Kidney capillary endothelial cell (primary cell): Measurements from ENCODE around the gene PHKB.

ENCODE experiments used
- DNase-seq: peaks from one replicate; pipeline ENCODE4 v3.0.0-alpha.2; 2018; ENCODE audit warnings: low spot score

The PHKB gene

DNA sequence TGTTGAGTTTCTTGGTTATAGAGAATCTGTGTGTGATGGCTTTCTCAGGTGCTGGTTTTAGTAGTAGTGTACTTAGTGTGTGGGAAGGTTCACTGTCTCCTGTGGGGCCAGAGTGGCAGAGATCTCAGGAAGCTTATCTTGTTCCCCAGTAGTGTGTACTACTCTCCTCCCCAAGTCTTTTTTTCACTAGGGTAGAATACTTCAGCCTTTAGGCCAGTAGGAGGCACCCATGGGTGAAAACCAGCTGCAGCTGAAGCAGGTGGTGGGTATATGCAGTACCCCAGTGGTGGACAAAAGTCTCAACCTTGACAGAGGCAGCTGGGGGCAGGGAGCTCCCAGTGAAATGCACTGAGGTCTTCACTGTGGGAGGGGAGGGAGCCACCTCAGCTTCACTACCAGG lies 109.9 kb downstream of the PHKB start:
- DNase-seq, result no peak

DNA sequence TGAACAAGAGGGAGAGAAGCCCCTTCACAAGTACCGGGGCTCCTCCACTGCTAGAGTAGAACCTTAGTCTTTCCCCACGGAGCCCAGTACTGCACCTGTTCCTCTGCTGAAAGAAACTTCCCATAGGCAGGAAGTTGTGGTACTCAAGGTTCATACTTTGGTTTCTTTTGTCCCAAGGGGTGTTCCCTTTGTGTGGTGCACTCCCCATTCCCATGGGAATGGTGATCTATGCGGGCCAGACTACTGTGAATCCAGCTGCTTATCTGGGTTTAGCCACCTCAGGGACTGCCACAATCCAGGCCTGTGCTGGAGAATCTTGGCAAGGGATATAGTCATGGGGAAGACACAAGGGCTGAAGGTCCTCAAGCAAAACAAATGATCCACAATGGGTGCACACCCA lies 110.6 kb downstream of the PHKB start:
- DNase-seq, result no peak

DNA sequence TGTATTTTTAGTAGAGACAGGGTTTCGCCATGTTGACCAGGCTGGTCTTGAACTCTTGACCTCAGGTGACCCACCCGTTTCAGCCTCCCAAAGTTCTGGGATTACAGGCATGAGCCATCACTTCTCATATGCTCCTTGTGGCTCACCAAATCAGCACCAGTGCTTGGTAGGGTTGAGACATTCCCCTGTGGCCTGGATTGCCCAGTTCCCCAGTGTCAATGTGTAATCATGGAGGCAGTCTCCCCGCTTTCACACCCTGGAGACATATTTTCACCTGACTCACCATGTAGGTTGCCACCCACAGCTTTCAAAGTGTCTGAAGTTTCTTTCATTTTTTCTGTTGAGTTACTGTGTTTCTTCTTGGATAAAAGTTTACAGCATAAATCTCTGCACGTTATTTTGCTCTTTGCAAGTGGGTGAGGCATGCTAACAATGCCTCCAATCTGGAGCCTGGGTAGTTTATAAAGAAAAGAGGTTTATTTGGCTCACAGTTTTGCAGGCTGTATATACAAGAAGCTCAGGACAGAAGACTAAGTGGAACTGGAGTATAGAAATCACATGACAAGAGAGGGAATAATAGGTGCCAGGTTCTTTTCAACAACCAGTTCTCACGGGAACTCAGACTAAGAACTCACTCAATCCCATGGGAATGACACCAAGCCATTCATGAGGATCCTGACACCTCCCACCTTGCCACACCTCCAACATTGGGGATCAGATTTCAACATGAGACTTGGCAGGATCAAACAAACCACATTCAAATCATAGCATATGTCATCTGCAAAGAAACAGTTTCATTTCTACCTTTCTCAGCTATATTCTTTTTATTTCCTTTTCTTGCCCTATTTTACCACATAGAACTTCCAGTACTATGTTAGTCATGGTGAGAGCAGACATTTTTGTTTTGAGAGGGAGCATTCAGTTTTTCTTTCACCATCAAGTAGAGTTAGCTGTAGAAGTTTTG lies 113.2 kb downstream of the PHKB start:
- DNase-seq, result no peak

DNA sequence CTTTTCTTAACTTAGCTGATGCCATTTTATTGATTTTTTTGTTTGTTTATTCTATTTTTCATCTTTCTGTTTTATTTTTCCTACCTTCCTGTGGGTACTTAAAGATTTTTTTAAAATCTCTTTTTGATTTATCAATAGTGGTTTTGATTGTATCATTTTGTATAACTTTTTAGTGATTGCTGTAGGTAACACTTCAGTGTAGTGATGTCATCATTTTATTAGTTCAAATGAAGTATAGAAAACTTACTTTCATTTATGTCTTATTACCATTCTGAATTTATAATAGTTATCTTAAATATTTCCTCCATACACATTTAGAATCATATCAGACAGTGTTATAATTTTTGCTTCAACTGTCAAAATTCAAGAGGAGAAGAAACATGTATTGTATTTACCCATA lies 115.9 kb downstream of the PHKB start:
- DNase-seq, result no peak

DNA sequence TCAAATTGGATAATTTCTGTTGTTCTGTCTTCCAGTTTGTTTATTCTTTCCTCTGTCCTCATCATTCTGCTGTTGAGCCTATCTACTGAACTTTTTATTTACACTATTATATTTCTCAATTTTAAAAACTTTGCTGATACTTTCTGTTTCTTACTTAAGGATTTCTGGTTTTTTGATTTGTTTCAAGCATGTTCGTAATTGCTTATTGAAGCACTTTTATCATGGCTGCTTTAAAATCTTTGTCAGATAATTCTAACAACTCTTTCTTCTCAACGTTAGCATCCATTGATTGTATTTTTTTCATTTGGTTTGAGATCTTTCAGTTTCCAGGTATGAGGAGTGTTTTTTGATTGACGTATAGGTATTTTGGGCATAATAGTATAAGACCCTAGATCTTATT lies 116.9 kb downstream of the PHKB start:
- DNase-seq, result no peak

DNA sequence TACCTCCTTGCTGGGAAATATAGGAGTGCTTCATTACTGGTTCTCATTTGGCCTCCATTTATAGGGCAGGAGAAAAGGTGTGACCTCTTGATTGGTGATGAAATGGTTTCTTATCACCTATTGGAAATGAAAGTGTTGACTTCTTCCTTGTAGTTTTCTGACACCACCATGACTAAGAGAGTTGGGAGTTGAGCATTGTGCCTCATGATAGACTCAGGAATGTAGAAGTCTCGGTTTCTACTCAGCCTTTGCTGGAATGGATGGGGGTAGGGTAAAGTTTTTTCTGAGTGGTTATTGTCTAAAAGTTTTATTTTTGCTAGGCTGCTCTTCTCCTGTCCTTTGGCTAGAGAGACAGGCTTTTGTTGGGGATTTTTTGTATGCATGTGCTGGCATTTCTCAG lies 117.4 kb downstream of the PHKB start:
- DNase-seq, result no peak

DNA sequence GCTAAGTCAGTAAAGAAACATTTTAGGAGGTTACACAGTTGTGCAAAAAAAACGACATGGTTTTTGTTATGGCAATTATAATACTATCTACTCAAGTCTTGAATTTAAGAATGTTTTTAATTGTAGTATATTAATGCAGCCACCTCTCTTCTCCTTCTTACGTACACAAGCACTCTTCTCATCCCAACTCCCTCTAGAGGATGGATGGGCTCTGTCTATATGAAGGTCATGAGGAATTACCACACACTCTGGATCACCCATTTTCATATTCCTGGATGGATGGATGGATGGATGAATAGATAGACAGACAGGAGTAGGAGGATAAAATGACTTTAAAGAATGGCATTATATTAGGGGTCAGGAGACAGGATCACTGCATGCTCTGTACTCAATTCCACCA lies 120.0 kb downstream of the PHKB start:
- DNase-seq, result no peak

DNA sequence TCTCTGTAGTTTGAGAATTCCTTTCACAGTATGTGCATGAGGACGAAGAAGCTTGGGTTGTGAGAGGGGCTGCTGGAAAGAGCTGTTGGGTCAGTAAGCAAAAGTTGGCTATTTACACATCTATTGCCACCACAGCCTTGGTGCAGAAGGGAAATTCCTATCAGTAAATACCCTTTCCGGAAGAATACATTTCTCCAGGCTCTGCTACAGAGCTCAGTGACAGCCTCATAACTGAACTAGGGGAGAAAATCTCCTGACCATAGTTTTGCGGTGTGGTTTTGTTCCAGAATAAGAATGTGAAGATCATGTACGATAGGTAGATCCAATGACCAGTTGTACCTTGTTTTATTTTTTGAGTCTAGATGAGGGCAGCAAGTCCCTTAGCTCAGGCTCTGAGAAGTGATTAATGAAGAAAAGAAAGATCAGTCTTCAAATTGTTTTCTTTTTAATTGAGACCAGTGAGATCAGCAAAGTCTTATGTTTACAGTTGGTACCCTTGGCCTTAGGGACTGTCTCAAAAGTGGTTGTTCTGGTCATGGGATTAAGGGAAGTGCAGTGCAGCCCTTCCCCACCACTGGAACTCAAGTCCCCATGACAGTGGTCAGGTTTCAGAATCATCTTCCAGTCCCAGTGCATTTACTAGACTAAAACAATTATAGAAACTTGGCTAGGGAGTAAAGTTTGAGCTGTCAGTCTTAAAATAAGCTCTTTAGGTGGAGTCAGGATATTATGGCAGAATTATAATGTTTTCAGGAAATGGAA lies 123.5 kb downstream of the PHKB start:
- no peak for DNase-seq

DNA sequence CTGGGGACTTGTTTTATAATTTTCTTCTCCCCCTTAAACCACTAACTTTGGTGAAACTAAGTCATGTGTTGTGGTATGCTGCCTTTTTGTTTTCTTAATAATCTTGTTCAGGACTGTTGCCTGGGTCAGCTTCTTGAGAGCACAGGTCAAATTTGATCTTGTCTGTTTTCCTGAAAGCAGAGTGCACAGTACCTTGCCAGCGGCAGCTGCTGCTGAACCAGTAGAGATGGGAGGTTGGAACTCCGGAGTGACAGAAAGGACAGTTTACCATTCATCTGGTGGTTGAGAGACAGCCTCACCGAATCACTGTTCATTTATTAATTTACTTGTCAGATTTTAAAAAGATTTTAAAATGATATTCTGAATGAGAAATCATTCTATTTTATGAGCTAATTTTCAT lies 125.0 kb downstream of the PHKB start:
- DNase-seq, result no peak

DNA sequence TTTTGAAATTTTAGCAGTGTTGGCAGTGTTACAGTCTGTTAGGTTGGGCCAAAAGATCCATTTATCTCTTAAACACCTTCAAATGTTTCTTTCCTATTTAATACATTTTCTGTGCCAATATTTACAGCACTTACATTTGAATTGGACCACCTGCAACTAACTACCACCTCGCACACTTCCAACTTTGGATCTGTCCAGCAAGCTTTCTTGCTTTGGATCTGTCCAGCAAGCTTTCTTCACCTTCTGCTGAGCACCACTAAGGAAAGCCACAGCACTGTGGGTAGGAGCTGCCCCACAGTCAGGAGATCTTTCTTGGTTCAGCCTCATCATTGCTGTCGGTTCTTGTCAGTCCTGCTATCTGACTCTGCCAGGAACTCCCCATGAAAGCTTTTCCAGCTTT lies 129.3 kb downstream of the PHKB start:
- no peak for DNase-seq

DNA sequence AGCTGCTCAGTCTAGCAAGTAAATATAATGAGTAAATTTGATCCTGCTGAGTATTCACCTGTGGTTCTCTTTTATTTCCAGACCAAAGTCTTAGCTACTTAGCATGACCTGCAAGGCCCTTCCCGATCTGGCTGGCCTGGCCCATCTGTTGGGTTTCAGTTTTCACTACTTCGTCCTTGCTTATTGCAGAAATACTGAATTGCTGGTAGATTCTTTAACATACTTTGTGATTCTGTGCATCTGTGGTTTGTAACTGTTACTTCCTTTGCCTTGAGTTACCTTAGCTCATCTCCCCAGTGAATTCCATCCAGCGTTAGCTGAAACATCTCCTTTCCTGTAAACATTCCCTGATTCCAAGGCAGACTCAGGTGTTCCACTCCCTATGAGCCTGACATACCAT lies 131.1 kb downstream of the PHKB start:
- no peak for DNase-seq

DNA sequence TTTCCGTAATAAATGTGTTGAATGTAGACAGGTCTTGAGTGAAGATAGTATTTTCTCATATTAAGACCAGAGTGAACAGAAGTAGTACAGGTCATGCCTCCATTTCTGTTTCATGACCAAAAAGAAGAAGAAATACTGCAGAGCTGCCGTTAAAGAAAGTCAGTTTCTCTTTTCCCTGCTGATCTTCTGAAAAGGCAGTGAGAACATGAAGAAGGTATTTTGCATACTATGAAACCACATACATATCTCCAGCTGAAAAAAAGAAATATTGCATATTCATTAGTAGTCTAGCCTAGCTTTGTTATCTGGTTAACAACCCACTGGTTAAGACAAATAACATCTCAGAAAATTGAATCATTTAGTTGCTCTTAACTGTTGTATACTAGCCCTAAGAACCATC lies 138.4 kb downstream of the PHKB start:
- no peak for DNase-seq

DNA sequence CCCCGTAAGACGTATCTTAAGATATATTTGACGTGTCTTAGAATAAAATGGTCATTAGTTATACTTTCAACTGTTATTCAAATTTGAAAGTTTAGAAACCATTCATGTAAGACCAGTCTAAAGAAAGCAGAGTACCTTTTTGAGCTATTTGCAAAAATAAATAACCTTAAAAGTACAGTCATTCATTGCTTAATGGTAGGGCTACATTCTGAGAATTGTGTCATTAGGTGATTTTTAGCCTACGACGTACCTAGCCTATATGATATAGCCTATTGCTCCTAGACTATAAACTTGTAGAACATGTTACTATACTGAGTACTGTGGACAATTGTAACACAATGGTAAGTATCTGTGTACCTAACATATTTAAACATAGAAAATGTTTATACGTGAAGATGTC lies 139.2 kb downstream of the PHKB start:
- DNase-seq, result no peak

DNA sequence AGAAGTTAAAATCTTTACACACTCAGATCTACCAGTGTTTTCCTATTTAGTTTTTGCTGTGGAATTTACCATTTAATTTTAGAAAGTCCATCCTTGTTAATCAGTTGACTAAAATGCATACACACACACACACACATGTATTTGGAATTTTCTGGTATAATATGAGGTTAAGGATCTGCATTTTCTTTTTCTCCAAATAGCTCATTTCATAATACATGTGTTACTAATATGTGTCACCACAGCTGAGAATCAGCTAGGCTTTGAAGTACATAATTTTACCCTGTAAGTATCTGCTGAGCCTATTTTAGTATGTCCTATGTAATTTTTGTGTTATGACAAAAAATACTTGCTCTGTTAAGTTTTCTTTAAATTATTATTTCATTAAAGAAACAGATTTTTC lies 143.2 kb downstream of the PHKB start:
- DNase-seq, result no peak

DNA sequence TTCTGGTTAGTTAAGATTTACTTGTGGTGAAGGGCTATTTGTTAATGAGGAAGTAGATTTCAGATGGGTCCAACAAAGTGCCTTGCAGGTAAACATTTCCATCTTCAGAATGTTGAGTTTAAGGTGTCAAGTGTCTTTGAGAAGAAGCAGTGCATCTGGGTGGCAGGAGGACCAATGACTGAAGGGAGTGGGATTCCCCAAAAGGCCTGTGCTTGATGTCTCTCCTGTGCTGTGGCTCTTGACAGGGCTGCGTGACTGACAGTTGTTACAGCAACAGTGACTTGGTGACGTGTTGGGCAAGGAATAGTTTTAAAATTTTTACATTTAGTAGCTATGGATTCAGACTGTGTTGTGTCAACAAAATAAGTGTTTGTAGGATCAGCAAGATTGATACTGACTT lies 149.9 kb downstream of the PHKB start:
- DNase-seq, result no peak

DNA sequence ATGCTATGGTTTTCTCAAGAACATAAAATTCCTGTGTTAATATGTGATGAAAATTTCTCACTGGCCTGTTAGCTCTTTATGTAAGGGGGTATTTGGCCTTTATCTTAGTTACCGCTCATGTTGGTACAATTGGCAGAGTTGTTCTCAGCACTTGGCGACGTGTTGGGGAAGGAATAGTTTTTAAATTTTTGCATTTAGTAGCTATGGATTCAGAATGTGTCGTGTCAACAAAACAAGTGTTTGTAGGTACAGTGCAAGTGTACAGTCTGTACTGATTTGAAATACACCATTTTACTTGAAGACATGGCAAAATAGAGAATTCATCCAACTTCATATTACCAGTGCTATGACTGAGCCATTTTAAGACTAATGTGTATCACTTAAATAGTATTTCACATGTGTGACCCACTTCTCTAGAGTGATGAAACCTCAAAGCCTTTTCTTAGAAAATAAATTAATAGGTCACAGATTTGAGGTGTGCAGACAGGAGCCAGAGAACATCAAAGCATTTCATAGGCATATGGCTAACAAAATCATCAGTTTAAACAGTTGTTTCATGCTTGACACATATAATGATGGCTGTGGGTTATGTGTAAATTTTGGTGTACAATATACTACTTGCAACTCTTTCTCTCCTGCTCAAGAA lies 150.8 kb downstream of the PHKB start:
- no peak for DNase-seq

DNA sequence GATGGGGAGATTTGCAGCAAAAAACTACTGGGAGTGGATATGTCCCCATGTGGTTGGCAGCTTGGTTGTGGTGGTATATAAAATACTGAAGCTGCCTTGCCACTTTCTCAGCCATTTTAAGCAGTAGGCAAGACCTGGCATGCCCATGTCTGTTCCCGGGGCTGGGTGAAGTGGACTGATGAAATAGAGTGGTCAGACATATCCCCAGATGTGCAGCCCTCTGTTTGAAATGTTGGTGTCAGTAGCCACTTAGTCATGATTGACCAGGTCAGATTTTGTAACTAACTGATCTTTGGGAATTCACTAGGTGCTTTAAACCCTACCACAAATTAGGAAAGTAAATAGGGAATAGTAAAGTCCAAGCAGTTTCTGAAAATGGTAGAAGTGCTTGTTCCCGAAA lies 151.6 kb downstream of the PHKB start:
- no peak for DNase-seq

DNA sequence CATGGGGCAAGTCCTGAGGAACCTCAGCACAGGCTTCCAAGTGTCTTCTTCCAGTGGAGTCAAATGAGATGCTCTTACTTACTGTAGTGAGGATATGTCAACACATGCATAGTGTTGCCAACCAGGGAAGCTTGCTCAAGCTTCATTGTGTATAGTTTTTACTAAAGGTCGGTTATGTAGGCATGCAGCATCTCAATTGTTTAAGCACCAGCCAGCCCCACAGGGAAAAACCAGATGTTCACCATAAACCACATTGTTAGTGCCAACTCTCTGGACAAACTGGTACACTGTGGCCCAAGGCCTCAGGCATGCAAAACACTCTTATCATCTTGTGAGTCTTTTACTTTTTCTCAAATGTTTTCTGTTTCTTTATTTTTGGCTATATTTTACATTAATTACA lies 152.1 kb downstream of the PHKB start:
- no peak for DNase-seq

DNA sequence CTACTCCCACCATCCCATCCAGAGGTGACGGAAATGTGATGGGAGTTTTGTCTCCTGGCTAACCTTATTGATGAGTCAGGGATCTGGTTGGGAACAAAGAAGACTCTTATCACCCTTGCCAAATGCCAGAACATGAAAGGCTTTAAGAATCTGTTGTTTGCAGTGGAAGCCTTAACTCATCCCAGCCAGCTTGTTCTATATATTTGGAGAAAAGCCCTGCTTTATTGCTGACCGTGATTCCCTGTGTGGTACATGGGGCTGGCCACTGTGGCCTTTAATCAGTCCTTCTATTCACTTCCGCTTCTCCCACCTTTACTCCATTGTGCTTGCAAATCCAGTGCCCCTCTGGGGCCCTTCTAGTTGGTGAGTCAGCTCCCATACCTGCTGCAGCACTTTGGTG lies 156.6 kb downstream of the PHKB start:
- DNase-seq, result no peak

DNA sequence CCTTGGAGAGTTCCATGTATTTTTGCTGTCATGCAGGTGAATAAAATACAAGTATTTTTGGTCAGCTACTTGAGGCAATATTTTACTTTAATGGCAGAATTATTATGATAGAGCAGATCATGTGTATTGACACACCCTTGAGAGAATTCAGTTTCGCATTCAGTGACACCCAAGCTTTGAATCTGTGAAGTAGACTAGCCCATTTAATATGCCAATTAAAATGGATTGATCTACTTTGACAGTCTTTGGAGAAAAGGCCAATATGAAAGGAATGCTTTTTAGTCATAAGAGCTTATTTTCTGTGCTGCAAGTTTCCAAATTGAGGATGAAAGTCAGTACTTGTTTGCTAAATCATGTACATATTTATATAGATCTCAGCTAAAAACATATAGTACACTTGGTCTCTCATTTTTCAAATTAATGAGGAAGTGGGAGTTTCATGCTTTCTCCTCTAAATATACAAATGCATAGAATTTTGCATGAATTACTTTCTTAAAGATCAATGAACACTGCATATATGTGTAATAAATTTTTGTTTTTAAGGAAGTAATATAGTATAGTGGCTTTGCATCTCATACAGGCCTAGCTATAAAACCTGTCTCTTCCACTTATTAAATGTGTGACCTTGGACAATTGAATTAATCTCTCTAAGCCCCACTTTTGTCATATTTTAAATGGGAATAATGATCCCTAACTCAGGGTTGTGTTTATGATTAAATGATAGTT lies 161.5 kb downstream of the PHKB start:
- no peak for DNase-seq

DNA sequence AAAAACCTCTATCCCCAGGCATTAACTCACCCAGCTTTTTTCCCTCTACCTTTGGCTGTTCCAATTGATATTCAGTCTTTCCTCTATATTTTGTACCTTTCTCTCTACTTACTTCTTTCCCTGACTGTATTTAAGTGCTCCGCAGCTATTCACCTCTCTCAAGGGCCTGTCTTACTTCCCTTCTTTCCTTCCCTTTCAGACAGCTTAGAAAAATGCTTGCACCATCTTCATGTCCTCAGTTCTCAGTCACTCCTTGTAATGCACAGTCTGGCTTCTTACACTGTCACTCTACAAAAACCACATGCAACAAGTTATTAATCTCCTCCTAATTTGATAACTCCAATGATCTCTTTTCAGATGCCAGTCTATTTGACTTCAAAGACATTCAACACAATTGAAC lies 163.4 kb downstream of the PHKB start:
- DNase-seq, result no peak

DNA sequence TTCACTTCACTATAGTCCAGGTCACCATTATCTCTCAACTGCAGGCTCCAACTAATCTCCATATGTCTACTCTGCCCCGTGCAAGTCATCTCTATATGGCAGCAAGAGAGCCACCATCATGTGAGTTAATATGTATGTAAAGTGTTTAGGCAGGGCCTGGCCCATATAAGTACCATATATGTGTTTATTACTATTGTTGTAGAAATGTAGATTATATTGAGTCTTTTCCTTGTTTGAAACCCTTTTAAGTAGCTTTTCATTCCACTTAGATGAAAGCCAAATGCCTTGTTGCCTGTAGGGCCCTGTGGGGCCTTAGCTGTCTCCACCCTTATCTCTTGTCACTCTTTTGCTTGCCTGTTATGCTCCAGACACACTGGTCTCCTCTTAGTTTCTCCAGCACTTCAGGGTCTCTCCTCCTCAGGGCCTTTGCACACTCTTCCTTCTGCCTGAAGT lies 164.0 kb downstream of the PHKB start:
- no peak for DNase-seq
